Forelimb muscle (tissue), 1 donor: ENCODE data around the gene PROP1. TPM values are rescaled to one million over a fixed set of nuclear protein-coding genes. Genes with fewer than 3 reads are reported as not detected.
"Not testable (repeated sequence)": the region's sequence is repeated elsewhere in the genome, so short reads cannot be mapped to it uniquely, and the experiment has no call there.

Source experiments
- DNase-seq: peaks from one replicate; pipeline ENCODE4 v3.0.0-alpha.2; 2013; ENCODE audit warnings: low read depth
- polyA plus RNA-seq: library from polyadenylated mRNA; unstranded; fragments of 120-200 nt; gene quantifications from one replicate; pipeline ENCODE4 v1.2.1, GENCODE V29; 2013; ENCODE audit not compliant: insufficient read length

The PROP1 gene
- polyA plus RNA-seq, 1 donor: not detected

DNA sequence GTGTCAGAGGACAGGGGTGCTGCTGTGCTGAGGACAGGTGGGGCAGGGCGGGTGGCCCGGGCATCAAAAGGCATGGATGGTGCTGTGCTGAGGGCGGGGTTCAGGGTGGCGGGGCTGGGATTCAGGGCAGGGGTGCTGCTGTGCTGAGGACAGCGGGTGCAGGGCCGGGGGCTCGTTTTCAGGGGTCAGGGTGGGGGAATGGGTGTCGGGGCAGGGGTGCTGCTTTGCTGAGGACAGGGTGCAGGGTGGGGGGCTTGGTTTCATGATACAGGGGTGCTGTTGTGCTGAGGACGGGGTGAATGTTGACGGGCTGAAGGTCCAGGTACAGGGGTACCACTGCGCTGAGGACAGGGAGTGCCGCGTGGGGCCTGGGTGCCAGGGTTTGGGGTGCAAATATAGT lies 50.9 kb downstream of the PROP1 start:
- DNase-seq: not testable (repeated sequence)

DNA sequence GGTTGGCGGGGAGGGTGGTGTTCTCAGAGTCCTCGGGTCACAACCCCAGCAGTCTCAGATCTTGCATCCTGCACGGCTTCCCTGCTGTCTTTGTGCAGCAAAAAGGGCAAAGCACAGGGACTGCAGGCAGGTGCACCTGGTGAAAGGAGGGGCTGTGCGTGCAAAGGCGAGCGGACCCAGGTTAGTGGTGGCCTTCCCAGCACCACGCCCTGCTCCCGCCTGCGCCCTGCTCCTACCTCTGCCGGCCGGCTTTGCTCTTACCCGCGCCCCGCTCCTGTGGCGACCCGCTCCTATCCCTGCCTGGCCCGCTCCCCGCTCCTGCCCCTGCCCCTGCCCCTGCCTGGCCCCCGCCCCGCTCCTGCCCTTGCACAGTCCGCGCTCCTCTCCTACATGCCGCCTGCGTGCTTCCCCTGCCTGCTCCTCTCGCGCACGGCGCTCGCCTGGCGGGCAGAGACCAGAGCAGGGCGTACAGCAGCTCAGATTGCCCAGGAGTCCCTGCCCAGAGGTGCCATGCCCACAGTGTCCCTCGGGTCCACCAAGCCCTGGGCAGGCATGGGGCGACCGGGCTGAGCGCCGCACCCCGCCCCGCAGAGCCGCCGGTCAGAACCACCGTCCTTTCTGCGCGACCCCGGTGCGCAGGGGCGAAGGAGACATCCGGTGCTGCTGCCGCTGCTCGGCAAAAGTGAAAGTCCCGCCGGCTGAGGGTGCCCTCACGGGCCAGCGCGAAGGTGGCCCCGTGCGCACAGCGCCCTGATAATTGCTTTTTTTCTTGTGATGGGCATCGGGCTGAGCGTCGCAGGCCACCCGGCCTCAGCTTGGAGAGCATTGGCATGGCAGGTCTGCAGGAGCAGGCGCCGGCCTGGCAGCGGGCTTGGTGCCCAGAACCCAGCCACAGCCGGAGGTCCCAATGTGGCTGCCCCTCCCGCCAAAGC lies 52.0 kb downstream of the PROP1 start:
- not testable (repeated sequence) for DNase-seq

DNA sequence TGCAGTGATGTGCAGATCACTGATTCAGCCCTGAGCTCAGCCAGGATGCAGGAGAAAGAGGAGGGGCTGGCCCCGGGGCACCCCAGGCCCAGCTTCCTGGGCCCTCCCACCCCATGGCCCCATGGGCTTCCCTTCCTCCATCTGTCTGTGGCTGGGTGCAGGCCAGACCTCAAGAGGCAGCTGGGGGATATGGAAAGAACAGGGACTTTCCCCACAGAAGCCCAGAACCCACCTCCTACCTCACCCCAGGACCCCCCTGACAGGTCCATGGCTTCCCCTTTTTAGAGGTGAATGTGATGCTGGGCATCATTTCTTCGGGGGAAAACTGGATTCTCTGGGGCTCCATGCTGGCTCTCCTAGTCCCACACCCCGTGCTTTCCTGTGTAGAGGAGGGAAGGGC lies 53.1 kb downstream of the PROP1 start:
- DNase-seq: not testable (repeated sequence)

Other genes starting within 250 kb of the PROP1 start
- 0.30 TPM for gene FAM153A, start 213.3 kb downstream of the PROP1 start, polyA plus RNA-seq
- gene N4BP3, start 117.3 kb upstream of the PROP1 start, polyA plus RNA-seq: 24.9 TPM
- 32.9 TPM for gene RMND5B, start 134.8 kb upstream of the PROP1 start, polyA plus RNA-seq
- 87.9 TPM for gene NHP2, start 157.6 kb upstream of the PROP1 start, polyA plus RNA-seq
- not detected for gene GMCL2, start 191.1 kb upstream of the PROP1 start, polyA plus RNA-seq
- 85.7 TPM for gene HNRNPAB, start 208.3 kb upstream of the PROP1 start, polyA plus RNA-seq
- gene PHYKPL, start 236.6 kb upstream of the PROP1 start, polyA plus RNA-seq: 74.4 TPM